ENCODE results near the gene PPP1R10. TPM values are rescaled to one million over a fixed set of nuclear protein-coding genes. Genes with fewer than 3 reads are reported as not detected.

The PPP1R10 gene
- total RNA-seq, 1 experiment from 2014 or later = 123 TPM

- TF ChIP-seq CTCF (conservative IDR thresholded peaks at IDR 0.05) = no peak
- H3K9me3 Mint-ChIP-seq = no peaks in the 10 kb centered on the region; a peak in 1 of 5 replicates
- no peaks in the 10 kb centered on the region for H3K9me3 ChIP-seq (ENCODE audit: control insufficient read depth, low read depth, low read length)
- no peak overlapping the region for H2BK20ac ChIP-seq (ENCODE audit: low read depth, low read length, poor library complexity, severe bottlenecking)
- H3K18ac ChIP-seq (ENCODE audit: insufficient read length, low read depth, low read length) = no peak overlapping the region
- no peak overlapping the region for H2BK15ac ChIP-seq (ENCODE audit: low read depth, low read length)
- no peak overlapping the region; a peak in 1 of 5 replicates for H3K4me3 Mint-ChIP-seq
- DNase-seq = no peak
- no peaks in the 10 kb centered on the region for H3K27me3 Mint-ChIP-seq (ENCODE audit: low read depth)
- no peak overlapping the region for H4K8ac ChIP-seq (replicated peaks; ENCODE audit: insufficient read length, low read depth, low read length)
- no peak overlapping the region for H2AFZ ChIP-seq (ENCODE audit: low read length)
- no peaks in the 10 kb centered on the region for H3K79me1 ChIP-seq (ENCODE audit: insufficient read depth, low read depth, low read length, poor library complexity, severe bottlenecking)
- no peak overlapping the region for H3K56ac ChIP-seq (ENCODE audit: insufficient read length, low read depth, low read length)
- no peak overlapping the region for H3K27ac ChIP-seq (ENCODE audit: insufficient read length, low read depth, low read length)
- H3K27me3 ChIP-seq (ENCODE audit: insufficient read depth, low read length) = no peaks in the 10 kb centered on the region
- H3K27ac Mint-ChIP-seq = no peak overlapping the region
- H3K9ac ChIP-seq (ENCODE audit: extremely low read depth, insufficient read length, low read length) = no peak overlapping the region
- H3K4me1 Mint-ChIP-seq = peaks cover 14% of the 10 kb centered on the region in 2 experiments
- H3K4me1 ChIP-seq (ENCODE audit: insufficient read depth, low read length) = no peaks in the 10 kb centered on the region; the same call in 1 of the 2 replicates
- no peaks in the 10 kb centered on the region for H3K79me2 ChIP-seq (ENCODE audit: insufficient read depth, low read length)
- no peak overlapping the region for H3K23ac ChIP-seq (ENCODE audit: insufficient read length, low read depth, low read length)
- H3K4me2 ChIP-seq (ENCODE audit: insufficient read depth, insufficient read length, low read length) = no peak overlapping the region
- no peak overlapping the region for H3K4ac ChIP-seq (ENCODE audit: low read depth, low read length)
- H2AK5ac ChIP-seq (ENCODE audit: insufficient read length, low read length) = no peak overlapping the region
- H2BK12ac ChIP-seq (ENCODE audit: insufficient read length, low read depth, low read length) = no peak overlapping the region
- H2BK120ac ChIP-seq (ENCODE audit: low read depth, low read length, poor library complexity, severe bottlenecking) = no peak overlapping the region
- peaks cover 9% of the 10 kb centered on the region for H3K23me2 ChIP-seq (ENCODE audit: insufficient read length, low read depth, low read length, poor library complexity, severe bottlenecking)
- H4K91ac ChIP-seq (ENCODE audit: insufficient read length, low read depth, low read length) = no peak overlapping the region
- H4K5ac ChIP-seq (ENCODE audit: insufficient read length, low read depth, low read length) = no peak overlapping the region
- H2BK5ac ChIP-seq (ENCODE audit: insufficient read length, low read length) = no peak overlapping the region
- H4K20me1 ChIP-seq (ENCODE audit: control insufficient read depth, insufficient read depth, insufficient read length) = no peaks in the 10 kb centered on the region
- H3K14ac ChIP-seq (ENCODE audit: insufficient read depth, low read length) = no peak overlapping the region
- no peak overlapping the region for H3T11ph ChIP-seq (ENCODE audit: low read length)
- no CpG with 5 or more reads among the region's 8 CpGs for WGBS (ENCODE audit: extremely low coverage, insufficient read length, low lambda C conversion rate)
- peaks cover 22 to 70% (median 66%) of the 10 kb centered on the region in 3 experiments; a peak in 6 of 7 replicates for H3K36me3 Mint-ChIP-seq (ENCODE audit: insufficient read depth in 1 of 3, low read depth in 3 of 3)
These were observed 8.5 kb upstream of the PPP1R10 start for GRCh38 chr6:30625511-30625910.

Data from H9 (cell line).